HG02870 (cell line): Measurements from ENCODE around the gene HNRNPH1.

Experiments used
- ATAC-seq: cut with Tn5 transposase; IDR thresholded peaks from one replicate; pipeline ENCODE4 v1.9.1; 2021; ENCODE audit warnings: mild to moderate bottlenecking, moderate library complexity; ENCODE audit not compliant: unreplicated experiment

Gene HNRNPH1

DNA sequence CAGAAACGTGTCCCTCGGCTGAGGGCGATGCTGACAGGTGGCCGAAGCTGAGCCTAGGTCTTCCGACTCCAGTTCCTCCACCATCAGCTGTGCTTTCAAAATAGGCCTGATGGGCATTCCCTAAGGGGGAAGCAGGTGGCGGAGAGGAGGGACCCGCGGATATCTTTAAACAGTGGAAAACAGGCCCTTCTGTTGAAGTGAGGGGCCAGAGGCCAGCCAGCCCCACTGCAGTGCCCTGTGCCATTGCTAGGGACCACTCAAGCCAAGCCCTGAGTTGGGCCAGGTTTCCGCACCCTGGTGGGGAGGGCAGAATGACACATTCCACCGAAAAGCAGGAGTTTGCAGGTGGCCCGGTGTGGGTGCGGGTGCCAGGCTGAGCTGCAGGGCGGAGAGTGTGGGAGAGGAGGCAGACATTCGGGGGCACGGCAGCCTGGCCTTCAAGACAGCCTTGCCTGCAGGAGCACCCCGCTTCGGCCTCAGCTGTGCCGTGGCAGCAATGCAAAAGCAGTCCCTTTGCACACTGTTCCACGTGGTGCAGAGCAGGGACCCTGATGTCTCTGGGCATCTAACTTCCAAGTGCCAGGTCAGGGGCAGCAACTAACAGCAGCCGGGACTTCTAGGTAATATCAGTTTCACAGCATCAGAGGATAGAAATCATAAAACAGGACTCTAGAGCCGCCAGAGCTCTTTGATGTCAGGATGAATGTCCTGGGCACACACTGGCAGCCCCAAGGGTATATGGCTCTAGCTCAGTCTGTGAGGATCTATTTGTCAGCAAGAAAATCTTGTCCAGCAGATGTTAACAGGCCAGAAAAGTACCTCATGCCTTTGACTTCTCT, 17.2 kb downstream of the HNRNPH1 start:
- no peak for ATAC-seq

DNA sequence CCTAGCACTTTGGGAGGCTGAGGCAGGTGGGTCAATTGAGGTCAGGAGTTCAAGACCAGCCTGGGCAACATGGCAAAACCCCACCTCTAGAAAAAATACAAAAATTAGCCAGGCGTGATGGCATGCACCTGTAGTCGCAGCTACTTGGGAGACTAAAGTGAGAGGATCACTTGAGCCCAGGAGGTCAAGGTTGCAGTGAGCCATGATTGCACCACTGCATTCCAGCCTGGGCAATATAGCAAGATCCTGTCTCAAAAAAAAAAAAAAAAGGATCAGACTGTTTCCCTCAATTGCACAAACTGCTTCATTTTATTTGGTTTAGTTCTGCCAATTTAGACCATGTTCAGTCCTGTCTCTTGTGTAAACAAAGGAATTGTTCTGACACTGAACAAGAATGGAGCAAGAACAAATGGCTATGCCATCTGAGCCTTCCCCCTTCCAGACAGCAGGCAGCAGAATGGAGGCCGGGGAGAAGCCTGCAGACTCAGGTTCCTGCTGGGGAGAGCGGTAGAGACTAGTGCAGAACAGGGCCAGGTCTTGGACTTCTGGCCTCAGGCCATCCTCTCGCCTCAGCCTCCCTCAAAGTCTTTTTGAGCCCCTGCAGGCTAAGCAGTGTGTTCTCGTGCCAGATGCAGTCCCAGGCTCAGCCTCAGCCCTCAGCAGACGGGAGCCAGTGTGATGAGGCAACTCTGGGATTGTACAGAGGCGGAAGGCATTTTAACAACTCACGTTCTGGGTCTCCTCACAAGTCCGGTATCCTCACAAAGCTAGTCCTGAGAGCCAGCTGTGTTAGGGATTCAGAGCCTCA, 18.2 kb downstream of the HNRNPH1 start:
- ATAC-seq = no peak

GRCh38 chr5:179603308-179603707, 20.2 kb downstream of the HNRNPH1 start:
- no peak for ATAC-seq

- no peak for ATAC-seq
These were observed 21.4 kb downstream of the HNRNPH1 start for GRCh38 chr5:179601871-179602625.

- no peak for ATAC-seq
These were observed 23.5 kb downstream of the HNRNPH1 start for GRCh38 chr5:179599973-179600372.

DNA sequence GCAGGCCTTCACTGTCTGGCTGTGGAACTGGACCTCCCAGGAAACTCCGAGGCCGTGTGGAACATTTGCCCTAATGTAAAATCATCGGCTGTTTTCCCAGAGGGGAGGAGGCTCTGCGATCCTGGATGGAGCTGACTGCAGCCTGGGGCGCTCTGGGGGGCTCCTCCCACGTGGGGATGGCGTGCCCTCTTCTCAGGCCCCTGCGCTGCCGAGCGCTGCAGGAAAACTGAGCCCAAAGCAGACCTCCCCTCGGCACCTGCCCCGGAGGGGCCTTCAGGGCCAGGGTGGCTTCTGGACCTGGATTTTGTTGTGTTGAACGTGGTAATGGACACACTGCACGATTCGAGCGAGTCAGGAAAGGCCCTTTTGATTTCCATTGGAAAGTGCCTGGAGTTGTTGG, 23.9 kb downstream of the HNRNPH1 start:
- no peak for ATAC-seq

- ATAC-seq = no peak
These were observed 24.4 kb downstream of the HNRNPH1 start for GRCh38 chr5:179599100-179599499.

- no peak for ATAC-seq
These were observed 27.1 kb downstream of the HNRNPH1 start for GRCh38 chr5:179596421-179596820.

- no peak for ATAC-seq
These were observed 27.6 kb downstream of the HNRNPH1 start for GRCh38 chr5:179595916-179596315.

DNA sequence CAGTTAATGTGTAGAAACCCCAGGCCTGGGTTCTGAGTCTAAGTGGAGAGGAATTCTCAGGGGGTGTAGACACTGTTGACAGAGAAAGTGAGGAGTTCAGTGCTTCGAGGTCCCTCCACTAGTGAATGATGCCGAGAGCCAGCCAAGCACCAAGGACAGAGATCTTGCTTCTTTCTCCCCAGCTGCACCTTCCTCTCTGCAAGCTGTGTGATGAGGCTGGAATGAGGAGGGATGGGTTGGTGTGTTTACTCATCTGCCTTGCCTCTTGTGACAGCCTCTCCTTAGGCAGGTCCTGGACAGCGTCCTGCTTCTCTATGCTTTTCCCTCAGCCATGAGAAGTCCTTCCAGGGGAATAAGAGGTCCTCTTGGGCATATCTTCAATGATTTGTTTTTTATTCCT, 35.3 kb downstream of the HNRNPH1 start:
- ATAC-seq = no peak

DNA sequence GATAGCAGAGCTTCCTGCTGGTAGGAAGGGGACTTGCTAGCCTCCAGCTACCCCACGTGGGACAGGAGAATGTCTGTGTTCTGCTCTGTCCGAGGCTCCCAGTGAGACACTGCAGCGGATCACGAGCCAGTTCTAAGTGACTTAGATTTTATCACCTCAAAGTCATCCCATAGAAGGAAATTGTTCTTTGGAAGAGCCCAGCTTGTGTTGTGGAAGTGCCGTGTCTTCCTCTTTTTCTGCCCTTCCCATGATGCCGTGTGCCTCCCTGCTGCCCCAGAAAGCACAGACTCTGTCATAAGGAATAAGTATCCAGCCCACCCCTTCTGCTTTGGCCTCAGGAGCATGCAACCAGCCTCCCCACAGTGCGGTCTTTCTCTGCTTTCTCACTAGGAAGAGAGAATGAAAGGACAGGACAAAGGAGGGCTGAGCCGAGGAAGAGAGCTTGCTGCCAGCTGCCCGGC, 37.5 kb downstream of the HNRNPH1 start:
- ATAC-seq = no peak

- no peak for ATAC-seq
These were observed 46.0 kb downstream of the HNRNPH1 start for GRCh38 chr5:179577286-179577960.

DNA sequence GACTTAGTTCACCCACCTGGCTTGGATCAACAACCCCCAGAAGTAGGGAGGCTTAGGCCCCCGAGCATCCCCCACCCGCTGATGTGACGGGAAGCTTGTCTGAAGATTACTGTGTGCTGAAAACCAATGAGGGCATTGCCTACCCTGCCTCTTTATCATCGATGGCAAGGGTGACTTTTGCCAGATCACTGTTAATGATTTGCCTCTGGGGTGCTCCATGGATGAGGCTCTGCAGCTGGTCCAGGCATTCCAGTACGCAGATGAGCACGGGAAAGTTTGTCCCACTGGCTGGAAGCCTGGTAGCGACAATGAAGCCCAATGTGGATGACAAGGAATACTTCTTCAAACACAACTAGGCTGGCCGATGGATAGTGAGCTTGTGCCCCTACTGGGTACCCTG, 51.1 kb downstream of the HNRNPH1 start:
- no peak for ATAC-seq

DNA sequence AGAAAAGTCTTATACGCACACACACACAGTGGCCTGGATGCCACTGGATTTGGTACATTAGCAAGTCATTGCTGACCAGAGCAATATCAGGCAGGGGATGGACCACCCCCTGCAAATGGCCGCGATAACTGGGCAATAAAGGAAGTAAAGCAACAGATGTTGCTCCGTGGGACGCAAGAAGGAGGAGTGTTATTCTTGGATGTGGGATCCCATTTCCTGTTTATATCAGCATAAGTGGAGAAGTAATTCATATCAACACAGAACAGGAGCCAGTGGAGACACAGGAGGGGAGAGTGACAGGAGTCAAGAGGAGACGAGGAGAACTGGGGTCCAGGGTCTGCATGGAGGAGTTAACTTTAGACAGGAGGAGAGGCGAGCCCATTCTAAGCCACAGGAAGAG, 54.8 kb downstream of the HNRNPH1 start:
- no peak for ATAC-seq

DNA sequence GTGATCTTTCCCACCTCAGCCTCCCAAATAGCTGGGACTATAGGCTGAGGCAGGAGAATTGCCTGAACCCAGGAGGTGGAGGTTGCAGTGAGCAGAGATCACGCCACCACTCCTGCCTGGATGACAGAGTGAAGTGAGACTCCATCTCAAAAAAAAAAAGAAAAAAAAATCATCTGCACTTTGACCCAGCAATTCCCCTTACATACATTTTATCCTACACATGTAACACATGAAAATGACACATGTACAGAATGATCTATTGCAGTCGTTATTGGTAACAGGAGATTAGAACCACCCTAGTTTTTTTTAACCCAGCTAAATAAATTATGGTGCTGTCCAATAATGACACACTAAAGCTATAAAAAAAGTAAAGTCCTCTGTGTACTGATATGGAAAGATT, 58.9 kb downstream of the HNRNPH1 start:
- ATAC-seq = no peak
